ENCODE results near the gene REV1. TPM values are rescaled to one million over a fixed set of nuclear protein-coding genes. Genes with fewer than 3 reads are reported as not detected.
"Not testable (repeated sequence)": the region's sequence is repeated elsewhere in the genome, so short reads cannot be mapped to it uniquely, and the experiment has no call there.

Gene REV1
- total RNA-seq, 2 experiments from 2014 or later, result 51.6 to 68.1 TPM

DNA sequence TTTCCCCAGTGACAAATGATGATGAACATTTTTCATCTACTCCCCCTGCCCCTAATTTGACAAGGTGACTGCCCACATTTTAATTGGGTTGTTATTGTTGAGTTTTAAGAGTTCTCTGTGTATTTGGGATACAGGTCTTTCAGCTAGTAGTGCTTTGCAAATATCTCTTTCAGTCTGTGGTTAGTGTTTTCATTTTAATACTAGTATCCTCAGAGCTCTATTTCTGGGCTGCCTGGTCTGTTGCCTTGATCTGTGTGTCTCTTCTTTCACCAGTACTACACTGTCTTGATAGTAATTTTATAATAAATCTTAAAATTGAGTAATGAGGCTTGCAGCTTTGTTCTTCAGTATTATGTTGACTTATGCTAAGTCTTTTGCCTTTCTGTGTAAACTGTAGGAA is 133.0 kb downstream of the REV1 start:
- H3K4me3 ChIP-seq (ENCODE audit: low read depth, low read length, poor library complexity, severe bottlenecking), result no peak overlapping the region
- H3K4me2 ChIP-seq (ENCODE audit: low read length), result no peak overlapping the region
- peaks cover 85% of the 10 kb centered on the region for H3K79me2 ChIP-seq (ENCODE audit: insufficient read depth, low read depth, low read length)
- DNase-seq (ENCODE audit: low spot score), result no peak
- ChIA-PET CTCF (ENCODE audit: unreplicated experiment) (no interaction called here), POLR2A (interaction anchor here (0.8 to 2.6 kb wide), 4 partner anchors 9 to 20 kb away, joined by 3 to 8 read pairs (median 5); partner anchors contain the start of genes EIF5B and TXNDC9)
- no peaks in the 10 kb centered on the region for H3K9me2 ChIP-seq (ENCODE audit: insufficient read depth, low read length)
- H2AFZ ChIP-seq (ENCODE audit: low read length), result no peak overlapping the region
- TF ChIP-seq, protein P1, sequence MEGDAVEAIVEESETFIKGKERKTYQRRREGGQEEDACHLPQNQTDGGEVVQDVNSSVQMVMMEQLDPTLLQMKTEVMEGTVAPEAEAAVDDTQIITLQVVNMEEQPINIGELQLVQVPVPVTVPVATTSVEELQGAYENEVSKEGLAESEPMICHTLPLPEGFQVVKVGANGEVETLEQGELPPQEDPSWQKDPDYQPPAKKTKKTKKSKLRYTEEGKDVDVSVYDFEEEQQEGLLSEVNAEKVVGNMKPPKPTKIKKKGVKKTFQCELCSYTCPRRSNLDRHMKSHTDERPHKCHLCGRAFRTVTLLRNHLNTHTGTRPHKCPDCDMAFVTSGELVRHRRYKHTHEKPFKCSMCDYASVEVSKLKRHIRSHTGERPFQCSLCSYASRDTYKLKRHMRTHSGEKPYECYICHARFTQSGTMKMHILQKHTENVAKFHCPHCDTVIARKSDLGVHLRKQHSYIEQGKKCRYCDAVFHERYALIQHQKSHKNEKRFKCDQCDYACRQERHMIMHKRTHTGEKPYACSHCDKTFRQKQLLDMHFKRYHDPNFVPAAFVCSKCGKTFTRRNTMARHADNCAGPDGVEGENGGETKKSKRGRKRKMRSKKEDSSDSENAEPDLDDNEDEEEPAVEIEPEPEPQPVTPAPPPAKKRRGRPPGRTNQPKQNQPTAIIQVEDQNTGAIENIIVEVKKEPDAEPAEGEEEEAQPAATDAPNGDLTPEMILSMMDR (conservative IDR thresholded peaks at IDR 0.05; ENCODE audit: low read length), result no peak
- no peak for TF ChIP-seq EZH2phosphoT487 (IDR thresholded peaks at IDR 0.05; ENCODE audit: borderline replicate concordance, low read depth, low read length)
- intact Hi-C loops (cut with micrococcal nuclease; ENCODE audit: unreplicated experiment), result no loop called here
- no peaks in the 10 kb centered on the region for H3K9me3 ChIP-seq (ENCODE audit: low read length)
- no peak overlapping the region for H3K27ac ChIP-seq (ENCODE audit: low read depth, low read length, poor library complexity, severe bottlenecking)
- no TSS peak for BruUV-seq (replicated peaks)
- no peaks in the 10 kb centered on the region for H3K4me1 ChIP-seq (ENCODE audit: insufficient read depth, low read length, poor library complexity, severe bottlenecking)
- H3K36me3 ChIP-seq (ENCODE audit: insufficient read depth, low read length), result peaks cover 32% of the 10 kb centered on the region
- peaks cover 34% of the 10 kb centered on the region for H4K20me1 ChIP-seq (ENCODE audit: insufficient read depth, low read length)

DNA sequence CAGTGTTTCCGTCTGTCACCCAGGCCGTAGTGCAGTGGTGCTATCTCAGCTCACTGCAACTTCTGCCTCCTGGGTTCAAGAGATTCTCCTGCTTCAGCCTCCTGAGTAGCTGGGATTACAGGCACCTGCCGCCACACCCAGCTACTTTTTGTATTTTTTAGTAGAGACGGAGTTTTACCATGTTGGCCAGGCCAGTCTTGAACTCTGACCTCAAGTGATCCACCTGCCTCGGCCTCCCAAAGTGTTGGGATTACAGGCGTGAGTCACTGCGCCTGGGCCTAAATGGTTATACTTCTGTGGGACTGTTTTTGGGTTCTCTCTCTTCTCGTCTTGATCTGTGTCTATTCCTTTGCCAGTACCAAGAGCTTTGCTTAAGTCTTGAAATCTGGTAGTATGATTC is 135.0 kb downstream of the REV1 start:
- peaks cover 41% of the 10 kb centered on the region for H4K20me1 ChIP-seq (ENCODE audit: insufficient read depth, low read length)
- H3K9me2 ChIP-seq (ENCODE audit: insufficient read depth, low read length); CTCF ChIA-PET (ENCODE audit: unreplicated experiment); intact Hi-C loops (cut with micrococcal nuclease; ENCODE audit: unreplicated experiment); H3K9me3 ChIP-seq (ENCODE audit: low read length); DNase-seq (ENCODE audit: low spot score); H3K27ac ChIP-seq (ENCODE audit: low read depth, low read length, poor library complexity, severe bottlenecking); H3K4me1 ChIP-seq (ENCODE audit: insufficient read depth, low read length, poor library complexity, severe bottlenecking); H2AFZ ChIP-seq (ENCODE audit: low read length); BruUV-seq (replicated peaks); H3K4me3 ChIP-seq (ENCODE audit: low read depth, low read length, poor library complexity, severe bottlenecking); H3K4me2 ChIP-seq (ENCODE audit: low read length): not testable (repeated sequence)
- POLR2A ChIA-PET, result interaction anchor here (0.7 kb wide), 1 partner anchor 110 kb away, joined by 3 read pairs; no protein-coding TSS in a partner anchor
- H3K79me2 ChIP-seq (ENCODE audit: insufficient read depth, low read depth, low read length), result peaks cover 95% of the 10 kb centered on the region
- peaks cover 19% of the 10 kb centered on the region for H3K36me3 ChIP-seq (ENCODE audit: insufficient read depth, low read length)

DNA sequence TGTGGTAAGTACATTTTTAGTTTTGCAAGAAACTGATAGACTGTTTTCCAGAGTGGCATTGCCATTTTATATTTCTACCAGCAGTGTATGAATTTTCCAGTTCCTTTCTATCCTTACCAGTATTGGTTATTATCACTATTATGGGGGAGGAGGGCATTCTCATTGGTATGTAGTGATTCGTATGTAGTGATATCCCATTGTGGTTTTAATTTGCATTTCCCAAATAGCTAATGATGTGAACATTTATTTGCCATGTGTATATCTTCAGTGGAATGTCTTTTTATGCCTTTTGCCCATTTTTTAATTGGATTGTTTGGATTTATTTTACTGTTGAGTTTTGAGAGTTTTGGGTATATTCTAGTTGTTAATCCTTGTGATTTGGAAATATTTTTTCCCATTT is 135.7 kb downstream of the REV1 start:
- Histone ChIP-seq H3K4me2 (ENCODE audit: low read length) (no peak overlapping the region), H3K4me1 (ENCODE audit: insufficient read depth, low read length, poor library complexity, severe bottlenecking) (peaks cover 9% of the 10 kb centered on the region), H2AFZ (ENCODE audit: low read length) (no peak overlapping the region), H3K9me3 (ENCODE audit: low read length) (no peaks in the 10 kb centered on the region), H4K20me1 (ENCODE audit: insufficient read depth, low read length) (peaks cover 41% of the 10 kb centered on the region), H3K9me2 (ENCODE audit: insufficient read depth, low read length) (no peaks in the 10 kb centered on the region), H3K36me3 (ENCODE audit: insufficient read depth, low read length) (peaks cover 19% of the 10 kb centered on the region), H3K4me3 (ENCODE audit: low read depth, low read length, poor library complexity, severe bottlenecking) (no peak overlapping the region), H3K27ac (ENCODE audit: low read depth, low read length, poor library complexity, severe bottlenecking) (no peak overlapping the region), H3K79me2 (ENCODE audit: insufficient read depth, low read depth, low read length) (peaks cover 95% of the 10 kb centered on the region)
- no peak for DNase-seq (ENCODE audit: low spot score)
- ChIA-PET CTCF (ENCODE audit: unreplicated experiment) (no interaction called here), POLR2A (interaction anchor here (0.7 kb wide), 1 partner anchor 117 kb away, joined by 3 read pairs; no protein-coding TSS in a partner anchor)
- BruUV-seq (replicated peaks), result no TSS peak
- no peak for TF ChIP-seq EZH2phosphoT487 (IDR thresholded peaks at IDR 0.05; ENCODE audit: borderline replicate concordance, low read depth, low read length)
- TF ChIP-seq, protein P1 (conservative IDR thresholded peaks at IDR 0.05; ENCODE audit: low read length), result no peak
- intact Hi-C loops (cut with micrococcal nuclease; ENCODE audit: unreplicated experiment), result no loop called here

Other genes starting within 250 kb of the REV1 start
- not detected in 2 replicates for gene LYG2, start 234.4 kb downstream of the REV1 start, total RNA-seq (2014; rRNA removed; shearing (Covaris generic))
- gene LYG2, start 234.4 kb downstream of the REV1 start, total RNA-seq (2022), result not detected in 2 replicates
- 2.7 and 3.0 TPM in 2 replicates for gene LYG1, start 188.8 kb downstream of the REV1 start, total RNA-seq (2014; rRNA removed; shearing (Covaris generic))
- gene LYG1, start 188.8 kb downstream of the REV1 start, total RNA-seq (2022), result 1.8 and 2.2 TPM in 2 replicates
- 22.3 and 31.7 TPM in 2 replicates for gene TXNDC9, start 153.7 kb downstream of the REV1 start, total RNA-seq (2014; rRNA removed; shearing (Covaris generic))
- 28.5 and 31.5 TPM in 2 replicates for gene TXNDC9, start 153.7 kb downstream of the REV1 start, total RNA-seq (2022)
- 19.9 and 28.7 TPM in 2 replicates for gene EIF5B, start 152.6 kb downstream of the REV1 start, total RNA-seq (2014; rRNA removed; shearing (Covaris generic))
- gene EIF5B, start 152.6 kb downstream of the REV1 start, total RNA-seq (2022), result 53.1 and 54.8 TPM in 2 replicates